ENCODE measurements around the gene SLPI. TPM values are rescaled to one million over a fixed set of nuclear protein-coding genes. Genes with fewer than 3 reads are reported as not detected.

SLPI gene
- total RNA-seq, 1 experiment from 2014 or later = 79.8 TPM

- no peak for DNase-seq (ENCODE audit: low spot score)
These were observed 21.0 kb upstream of the SLPI start for GRCh38 chr20:45275338-45275737.

- DNase-seq (ENCODE audit: low spot score) = no peak
These were observed 15.4 kb upstream of the SLPI start for GRCh38 chr20:45269754-45270270.

DNA sequence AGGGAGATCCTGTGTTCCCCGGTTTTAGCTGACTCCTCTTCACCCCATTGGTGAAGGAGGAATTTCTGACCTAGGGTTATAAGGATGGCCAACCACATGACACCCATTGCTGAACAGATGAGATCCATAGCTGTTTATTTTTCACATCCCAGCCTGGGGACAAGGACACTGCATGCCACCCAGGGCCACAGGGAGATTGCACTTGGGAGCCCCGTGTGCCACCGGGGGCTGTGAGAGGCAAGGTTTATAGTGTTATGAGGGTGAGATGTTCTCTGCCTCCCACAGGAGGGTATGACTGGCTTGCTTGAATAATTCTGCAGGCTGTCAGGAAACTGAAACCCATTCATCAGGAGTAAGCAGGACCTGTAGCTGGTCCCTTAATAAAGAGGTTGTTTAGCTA, 14.7 kb upstream of the SLPI start:
- no peak for DNase-seq (ENCODE audit: low spot score)

DNA sequence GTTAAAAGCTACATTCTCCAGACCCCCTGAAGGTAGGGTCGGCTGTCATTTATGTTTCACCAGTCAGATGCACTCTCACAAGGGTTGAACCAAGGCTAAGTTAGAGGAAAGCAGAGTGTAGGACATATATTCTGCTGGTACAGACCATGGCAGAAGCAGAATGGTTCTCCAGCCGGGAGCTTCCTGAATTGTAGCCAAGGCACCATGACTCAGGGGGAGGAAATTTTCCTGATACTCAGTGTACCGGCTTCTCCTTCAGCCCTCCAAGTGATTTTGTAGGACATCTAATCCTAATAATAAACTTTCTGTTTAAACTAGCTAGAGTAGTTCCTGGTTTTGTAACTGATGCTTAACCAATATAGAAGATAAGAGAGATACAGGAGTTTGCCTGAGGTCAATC, 14.2 kb upstream of the SLPI start:
- DNase-seq (ENCODE audit: low spot score) = no peak

GRCh38 chr20:45266977-45267376, 12.6 kb upstream of the SLPI start:
- no peak for DNase-seq (ENCODE audit: low spot score)

DNA sequence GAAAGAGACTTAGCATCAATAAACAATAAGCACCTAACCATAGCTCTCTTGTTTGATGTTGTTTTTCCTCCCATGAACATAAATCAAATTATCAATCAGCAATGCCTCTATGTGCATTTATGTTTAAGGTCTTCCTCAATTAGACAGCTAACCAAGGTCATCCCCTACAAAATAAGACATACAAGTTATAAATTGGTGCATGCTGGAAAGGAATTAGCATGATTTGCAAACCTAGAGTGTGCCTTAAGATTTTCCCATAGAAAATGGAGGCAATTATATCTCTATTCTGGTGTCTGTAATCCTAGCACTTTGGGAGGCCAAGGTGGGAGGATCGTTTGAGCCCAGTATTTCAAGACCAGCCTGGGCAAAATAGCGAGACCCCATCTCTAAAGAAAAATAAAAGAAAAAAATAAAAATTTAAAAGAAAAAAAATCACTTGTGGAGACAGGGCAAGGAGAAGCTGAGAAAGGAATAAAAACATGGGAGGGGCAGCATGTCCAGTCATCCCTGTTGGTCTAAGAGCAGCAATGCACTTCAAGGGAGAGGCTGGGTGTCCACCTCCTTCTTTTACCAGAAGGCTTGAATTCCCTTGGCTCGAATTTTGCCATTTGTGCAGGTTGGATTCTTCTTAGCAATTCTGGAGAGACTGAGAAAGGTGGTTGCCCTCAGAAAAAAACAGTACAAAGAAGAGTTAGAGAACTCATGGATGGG, 9.3 kb upstream of the SLPI start:
- no peak for DNase-seq (ENCODE audit: low spot score)

DNA sequence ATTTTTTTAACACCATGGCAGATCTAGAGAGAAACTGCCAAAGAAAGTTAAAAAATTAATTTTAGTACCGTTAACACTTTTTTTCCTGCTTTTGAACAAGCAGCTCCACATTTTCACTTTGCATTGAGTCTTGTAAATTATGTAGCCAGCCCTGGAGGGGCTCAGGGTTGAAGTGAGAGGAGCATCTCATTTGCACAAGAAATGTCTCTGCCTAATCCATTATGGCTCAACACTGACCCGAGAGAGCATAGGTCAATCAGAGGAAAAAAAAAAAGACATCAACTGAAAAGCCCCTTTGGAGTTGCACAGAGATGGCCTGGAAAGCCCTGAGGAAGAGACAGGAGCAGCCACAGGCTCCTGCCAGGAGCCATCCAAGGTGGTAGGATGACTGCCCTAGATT, 4.3 kb upstream of the SLPI start:
- DNase-seq (ENCODE audit: low spot score) = no peak

GRCh38 chr20:45258259-45258658, 3.9 kb upstream of the SLPI start:
- DNase-seq (ENCODE audit: low spot score) = no peak

DNA sequence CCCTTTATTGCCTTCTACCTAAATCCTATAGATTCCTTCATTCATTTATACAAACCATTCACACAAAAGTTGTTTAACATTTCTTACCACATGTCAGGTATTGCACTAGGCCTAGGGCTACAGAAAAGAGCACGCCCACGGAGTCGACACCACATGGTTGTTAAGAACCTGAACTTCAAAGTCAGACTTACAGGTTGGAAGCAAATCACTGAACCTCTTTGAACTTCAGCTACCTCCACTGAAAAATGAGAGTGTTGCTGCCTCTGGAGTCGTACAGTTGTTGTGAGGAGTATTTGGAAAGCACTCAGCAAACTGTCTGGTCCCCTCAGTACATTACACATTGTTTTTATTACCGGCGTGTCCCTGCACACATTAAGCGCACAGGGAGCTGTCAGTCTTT, 3.3 kb upstream of the SLPI start:
- no peak for DNase-seq (ENCODE audit: low spot score)

DNA sequence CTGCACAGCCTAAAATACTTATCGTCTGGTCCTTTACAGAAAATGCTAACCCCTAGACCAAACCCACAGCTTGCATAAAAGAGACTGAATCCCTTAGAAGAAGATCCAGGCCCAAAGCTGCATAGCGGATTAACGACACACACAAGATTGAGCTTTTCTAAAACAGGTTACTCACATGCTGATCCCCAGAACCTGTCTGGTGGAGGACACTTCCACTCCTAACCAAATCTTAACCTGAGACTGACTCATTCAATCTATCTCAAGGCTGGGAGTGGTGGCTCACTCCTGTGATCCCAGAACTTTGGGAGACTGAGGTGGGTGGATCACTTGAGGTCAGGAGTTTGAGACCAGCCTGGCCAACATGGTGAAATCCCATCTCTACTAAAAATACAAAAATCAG, 2.8 kb upstream of the SLPI start:
- DNase-seq (ENCODE audit: low spot score) = no peak

DNA sequence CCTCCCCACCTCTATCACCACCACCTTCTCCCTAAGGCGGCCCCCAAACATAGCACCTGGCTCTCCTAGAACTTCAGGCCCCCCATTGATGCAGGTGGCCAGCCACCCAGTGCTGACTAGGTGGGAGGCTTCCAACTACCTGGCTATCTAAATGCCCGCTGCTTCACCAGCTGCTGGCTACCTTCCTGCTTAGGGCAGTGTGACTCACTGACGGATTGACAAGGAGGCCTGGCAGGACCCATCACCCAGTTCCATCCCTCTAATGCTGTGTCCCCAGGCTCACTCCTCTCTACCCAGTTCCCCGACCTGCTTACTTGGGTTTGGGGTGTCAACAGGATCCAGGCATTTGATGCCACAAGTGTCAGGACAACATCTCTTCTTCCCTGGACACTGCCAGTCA, 1.1 kb downstream of the SLPI start:
- DNase-seq (ENCODE audit: low spot score) = no peak

DNA sequence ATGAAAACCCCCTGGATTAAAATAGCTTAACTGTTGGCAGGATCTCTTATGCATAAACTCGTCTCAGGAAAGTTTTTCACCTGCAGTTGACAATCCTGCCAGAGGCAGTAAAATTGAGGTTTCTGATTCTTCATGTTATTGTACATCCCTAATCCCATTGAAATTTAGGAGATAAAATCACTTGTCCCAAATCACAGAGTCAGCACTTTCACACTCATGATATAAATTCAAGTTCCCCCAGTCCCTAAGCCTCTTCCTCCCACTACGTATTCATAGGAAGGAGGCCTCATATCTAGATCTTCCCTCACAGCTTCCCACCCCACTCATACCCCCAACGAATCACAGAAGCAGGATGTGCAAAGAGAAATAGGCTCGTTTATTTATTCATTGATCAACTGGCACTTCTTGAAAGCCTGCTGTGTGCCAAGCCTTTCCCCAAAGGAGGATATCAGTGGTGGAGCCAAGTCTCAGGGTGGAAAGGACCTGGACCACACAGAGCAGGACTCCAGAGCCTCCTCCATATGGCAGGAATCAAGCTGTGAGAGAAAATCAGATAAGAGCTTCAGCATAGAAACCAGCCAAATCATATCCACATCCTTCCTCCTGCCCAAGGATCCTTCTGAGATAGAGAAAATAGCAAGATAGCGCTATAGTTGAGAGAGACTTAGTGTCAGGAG, 2.3 kb downstream of the SLPI start:
- DNase-seq (ENCODE audit: low spot score) = no peak

GRCh38 chr20:45248609-45249008, 5.8 kb downstream of the SLPI start:
- DNase-seq (ENCODE audit: low spot score) = no peak

DNA sequence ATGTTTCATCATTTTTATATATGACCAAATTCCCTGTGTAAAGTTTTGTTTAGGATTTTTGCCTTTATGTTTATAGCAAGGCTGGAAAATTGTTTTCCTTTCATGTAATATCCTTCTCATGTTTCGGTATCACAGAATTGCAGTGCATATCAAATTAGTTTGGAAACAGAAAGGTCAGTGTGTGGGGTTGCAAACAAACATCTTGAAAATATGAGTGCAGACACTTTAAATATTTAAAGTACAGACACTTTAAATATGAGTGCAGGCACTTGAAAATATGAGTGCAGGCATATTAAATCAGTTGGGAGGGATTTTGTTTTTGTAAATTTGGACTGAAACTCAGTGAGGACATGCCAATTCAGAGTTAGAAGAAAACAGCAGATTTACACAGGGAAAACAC, 6.5 kb downstream of the SLPI start:
- no peak for DNase-seq (ENCODE audit: low spot score)

- no peak for DNase-seq (ENCODE audit: low spot score)
These were observed 8.3 kb downstream of the SLPI start for GRCh38 chr20:45246109-45246508.

DNA sequence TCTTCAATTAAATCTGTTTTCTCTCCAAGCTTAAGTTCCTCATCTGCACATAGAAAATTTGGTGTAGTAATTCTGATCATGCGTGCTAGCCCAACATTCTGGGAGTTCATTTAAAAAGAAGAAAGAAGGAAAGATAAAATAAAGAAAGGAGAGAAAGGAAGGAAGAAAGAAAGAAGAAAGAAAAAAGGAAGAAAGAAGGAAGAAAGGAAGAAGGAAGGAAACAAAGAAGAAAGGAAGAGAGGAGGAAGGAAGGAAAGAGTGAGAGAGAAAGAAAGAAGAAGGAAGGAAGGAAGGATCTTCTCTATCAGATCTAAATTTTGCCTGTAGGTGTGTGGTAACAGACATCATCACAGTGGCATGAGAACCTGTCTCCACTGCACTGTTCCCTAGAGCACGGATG, 16.2 kb downstream of the SLPI start:
- no peak for DNase-seq (ENCODE audit: low spot score)

- no peak for DNase-seq (ENCODE audit: low spot score)
These were observed 18.4 kb downstream of the SLPI start for GRCh38 chr20:45235995-45236394.

DNA sequence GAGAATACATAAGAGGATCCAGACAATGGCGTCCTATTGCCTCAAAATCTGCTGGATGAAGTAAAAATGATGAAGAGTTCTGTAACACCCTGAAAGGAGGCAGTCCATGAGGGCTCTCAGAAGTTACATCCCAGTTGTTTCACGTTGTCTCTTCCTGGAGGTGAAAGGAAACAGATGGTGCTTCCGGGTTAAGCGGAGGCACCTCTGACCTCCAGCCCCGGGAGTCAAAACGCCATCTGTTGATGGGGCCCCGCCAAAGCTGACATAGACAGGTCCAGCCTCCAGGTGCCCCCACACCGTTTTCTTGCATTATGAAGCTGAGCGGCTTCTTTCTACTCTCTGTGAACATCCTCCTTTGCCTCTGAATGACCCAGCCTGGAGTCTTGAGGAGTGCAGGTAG, 23.7 kb downstream of the SLPI start:
- no peak for DNase-seq (ENCODE audit: low spot score)

DNA sequence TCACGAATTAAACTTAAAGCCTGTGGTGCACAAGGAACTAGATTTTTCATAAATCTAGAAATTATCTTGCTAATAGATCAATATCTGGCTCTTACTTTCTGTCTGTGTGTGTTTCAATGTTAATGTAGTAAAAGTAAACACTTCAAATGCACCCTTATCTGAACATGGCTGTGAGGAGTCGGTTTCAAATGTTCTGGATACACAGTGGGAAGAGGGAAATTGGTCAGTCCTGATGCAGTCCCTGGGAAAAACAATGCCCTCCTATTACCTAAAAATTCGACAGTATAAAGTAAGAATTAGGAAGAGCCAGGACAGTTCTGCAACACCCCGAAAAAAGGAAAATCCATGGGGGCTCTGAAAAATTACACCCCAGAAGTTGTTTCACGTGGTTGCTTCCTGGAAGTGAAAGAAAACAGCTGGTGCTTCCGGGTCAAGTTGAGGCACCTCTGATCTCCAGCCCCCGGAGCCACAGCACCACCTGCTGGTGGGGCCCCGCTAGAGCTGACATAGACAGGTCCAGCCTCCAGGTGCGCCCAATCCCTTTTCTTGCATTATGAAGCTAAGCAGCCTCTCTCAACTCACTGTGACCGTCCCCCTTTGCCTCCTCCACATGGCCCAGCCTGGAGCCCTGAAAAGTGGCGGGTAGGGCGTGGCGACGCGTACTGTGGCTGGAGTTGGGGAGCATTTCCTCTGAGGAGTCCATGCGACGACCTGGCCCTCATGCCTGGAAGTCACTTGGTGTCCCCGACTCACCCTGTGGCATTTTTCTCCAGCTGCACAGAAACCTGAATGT, 24.9 kb downstream of the SLPI start:
- peak; percentile 15 for DNase-seq (ENCODE audit: low spot score)

DNA sequence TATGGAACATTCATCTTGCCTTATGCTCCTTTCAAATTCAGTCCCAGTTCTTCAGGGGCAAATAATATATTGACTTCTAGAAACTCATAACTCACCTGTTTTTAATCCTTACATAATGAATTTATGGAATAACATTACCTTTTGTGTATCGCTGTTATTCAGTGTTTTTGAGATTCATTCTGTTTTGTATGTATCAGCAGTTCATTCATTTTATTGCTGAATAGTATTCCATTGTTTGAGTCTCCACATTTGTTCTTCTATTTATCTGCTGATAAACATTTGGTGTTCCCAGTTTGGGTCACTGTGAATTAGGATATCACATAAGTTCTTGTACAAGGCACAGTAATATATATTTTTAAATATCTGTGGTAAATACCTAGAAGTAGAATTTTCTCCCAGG, 28.1 kb downstream of the SLPI start:
- no peak for DNase-seq (ENCODE audit: low spot score)

DNA sequence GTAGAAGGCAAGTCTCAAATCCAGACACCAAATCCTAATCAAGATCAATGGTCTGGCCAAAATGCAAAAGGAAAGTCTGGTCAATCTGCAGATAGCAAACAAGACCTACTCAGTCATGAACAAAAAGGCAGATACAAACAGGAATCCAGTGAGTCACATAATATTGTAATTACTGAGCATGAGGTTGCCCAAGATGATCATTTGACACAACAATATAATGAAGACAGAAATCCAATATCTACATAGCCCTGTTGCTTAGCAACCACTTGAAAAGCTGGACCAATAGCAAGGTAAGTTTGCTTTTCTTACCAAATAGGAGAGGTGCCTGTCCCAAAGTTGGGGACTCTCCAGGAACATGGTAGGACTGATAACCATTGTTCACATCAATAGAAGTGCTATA, 31.2 kb downstream of the SLPI start:
- DNase-seq (ENCODE audit: low spot score) = no peak

DNA sequence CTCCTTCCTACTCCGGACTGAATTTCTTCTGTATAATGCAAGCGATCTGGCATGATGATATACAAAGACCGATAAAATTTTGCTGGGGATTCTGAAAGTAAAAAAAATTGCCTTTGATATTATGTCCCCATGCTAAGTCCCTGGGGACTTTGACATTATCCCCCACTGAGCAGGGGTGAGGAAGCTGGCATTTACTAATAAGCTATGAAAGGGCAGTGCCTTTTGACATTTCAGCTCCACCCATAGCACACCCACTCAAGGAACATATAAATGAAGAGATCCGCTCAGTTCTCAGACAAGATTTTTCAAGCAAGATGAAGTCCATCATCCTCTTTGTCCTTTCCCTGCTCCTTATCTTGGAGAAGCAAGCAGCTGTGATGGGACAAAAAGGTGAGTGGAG, 33.3 kb downstream of the SLPI start, which contains the start of gene SEMG2:
Gene SEMG2, plus strand, starts transcription at position 298 of the 400 bp plus-strand sequence. Its CDS starts 17 bp downstream, at position 315.
- DNase-seq (ENCODE audit: low spot score) = no peak

- DNase-seq (ENCODE audit: low spot score) = no peak
These were observed 35.7 kb downstream of the SLPI start for GRCh38 chr20:45218636-45219035.
